OCI-LY7 (cell line): ENCODE measurements around the gene LAPTM5. TPM values are rescaled to one million over a fixed set of nuclear protein-coding genes. Genes with fewer than 3 reads are reported as not detected.

Experiments used
- BruUV-seq: library from RNA; stranded (reverse); fragments of 400-500 nt; replicated peaks from 2 replicates; lab custom pipeline; 2021; lab: Mats Ljungman, UMichigan
- CTCF ChIA-PET: fragments of 300-600 bp; sonication (Branson Sonifier 250); formaldehyde crosslinking; loops from one replicate; lab custom pipeline; 2022; ENCODE audit warnings: antibody characterized with exemption; ENCODE audit not compliant: unreplicated experiment; lab: Charles Lee
- POLR2A ChIA-PET: fragments of 300-600 bp; sonication (Branson Sonifier 250); formaldehyde crosslinking; loops from one replicate; lab custom pipeline; 2022; ENCODE audit warnings: antibody characterized with exemption; lab: Charles Lee
- DNase-seq: peaks from one replicate; pipeline ENCODE4 v3.0.0-alpha.2; 2015; ENCODE audit warnings: low spot score
- H2AFZ ChIP-seq: fragments of 200-600 bp; sonication (generic), shearing (Covaris generic); 2 replicates; pipeline ENCODE4 v1.6.1; 2014; ENCODE audit warnings: mild to moderate bottlenecking, antibody characterized with exemption, low read length, moderate library complexity
- H3K27ac ChIP-seq: fragments of 200-600 bp; sonication (generic); 2 replicates; pipeline ENCODE4 v1.5.1; 2014; ENCODE audit warnings: mixed run types, low read depth, mild to moderate bottlenecking, moderate library complexity, low read length, inconsistent platforms; ENCODE audit not compliant: poor library complexity, severe bottlenecking
- H3K36me3 ChIP-seq: fragments of 200-600 bp; sonication (generic); 2 replicates; pipeline ENCODE4 v1.6.1; 2014; ENCODE audit warnings: mild to moderate bottlenecking, antibody characterized with exemption, low read length, moderate library complexity, mixed read lengths; ENCODE audit not compliant: insufficient read depth
- H3K4me1 ChIP-seq: fragments of 200-600 bp; sonication (generic); 2 replicates; pipeline ENCODE4 v1.5.1; 2014; ENCODE audit warnings: mild to moderate bottlenecking, low read length; ENCODE audit not compliant: insufficient read depth, poor library complexity, severe bottlenecking
- H3K4me2 ChIP-seq: fragments of 200-600 bp; sonication (generic); 2 replicates; pipeline ENCODE4 v1.6.1; 2014; ENCODE audit warnings: mild to moderate bottlenecking, low read length
- H3K4me3 ChIP-seq: fragments of 200-600 bp; sonication (generic); 2 replicates; pipeline ENCODE4 v1.5.1; 2014; ENCODE audit warnings: mild to moderate bottlenecking, low read depth, low read length; ENCODE audit not compliant: poor library complexity, severe bottlenecking
- H3K79me2 ChIP-seq: fragments of 200-600 bp; sonication (generic); 2 replicates; pipeline ENCODE4 v1.6.1; 2016; ENCODE audit warnings: low read depth, mild to moderate bottlenecking, low read length, moderate library complexity, mixed read lengths; ENCODE audit not compliant: insufficient read depth
- H3K9me2 ChIP-seq: fragments of 200-600 bp; sonication (generic); 2 replicates; pipeline ENCODE4 v1.6.1; 2016; ENCODE audit warnings: mild to moderate bottlenecking, low read length, mixed read lengths; ENCODE audit not compliant: insufficient read depth
- H3K9me3 ChIP-seq: fragments of 200-600 bp; sonication (generic); 2 replicates; pipeline ENCODE4 v1.6.1; 2014; ENCODE audit warnings: mild to moderate bottlenecking, mixed run types, low read length, mixed read lengths
- H4K20me1 ChIP-seq: fragments of 200-600 bp; sonication (generic); 2 replicates; pipeline ENCODE4 v1.6.1; 2014; ENCODE audit warnings: mild to moderate bottlenecking, antibody characterized with exemption, low read length, moderate library complexity, mixed read lengths; ENCODE audit not compliant: insufficient read depth
- EZH2phosphoT487 ChIP-seq: fragments of 200-600 bp; sonication (generic); IDR thresholded peaks from 2 replicates; pipeline ENCODE4 v1.6.1; 2018; ENCODE audit warnings: low read depth, borderline replicate concordance, mild to moderate bottlenecking, mixed run types, antibody characterized with exemption, low read length, moderate library complexity, mixed read lengths
- intact Hi-C: fragments of 100-400 bp; cut with micrococcal nuclease; formaldehyde crosslinking; loops from one replicate; pipeline ENCODE4 v1.10.0; 2022; ENCODE audit not compliant: unreplicated experiment
- total RNA-seq, 2 experiments: library from RNA; depleted of rRNA in 1 of 2; stranded (reverse); fragments of >200 nt in 1 of 2; shearing (Covaris generic) in 1 of 2; gene quantifications; 2 replicates each; pipeline ENCODE4 v1.2.3, GENCODE V29; 2014 to 2022
- TF ChIP-seq, protein P1 (sequence below): fragments of 200-600 bp; sonication (generic); conservative IDR thresholded peaks from 2 replicates; pipeline ENCODE4 v1.5.1; 2014; ENCODE audit warnings: mild to moderate bottlenecking, antibody characterized with exemption, low read length, moderate library complexity, mixed read lengths

The LAPTM5 gene
- total RNA-seq, 2 experiments from 2014 or later = 113 to 137 TPM

DNA sequence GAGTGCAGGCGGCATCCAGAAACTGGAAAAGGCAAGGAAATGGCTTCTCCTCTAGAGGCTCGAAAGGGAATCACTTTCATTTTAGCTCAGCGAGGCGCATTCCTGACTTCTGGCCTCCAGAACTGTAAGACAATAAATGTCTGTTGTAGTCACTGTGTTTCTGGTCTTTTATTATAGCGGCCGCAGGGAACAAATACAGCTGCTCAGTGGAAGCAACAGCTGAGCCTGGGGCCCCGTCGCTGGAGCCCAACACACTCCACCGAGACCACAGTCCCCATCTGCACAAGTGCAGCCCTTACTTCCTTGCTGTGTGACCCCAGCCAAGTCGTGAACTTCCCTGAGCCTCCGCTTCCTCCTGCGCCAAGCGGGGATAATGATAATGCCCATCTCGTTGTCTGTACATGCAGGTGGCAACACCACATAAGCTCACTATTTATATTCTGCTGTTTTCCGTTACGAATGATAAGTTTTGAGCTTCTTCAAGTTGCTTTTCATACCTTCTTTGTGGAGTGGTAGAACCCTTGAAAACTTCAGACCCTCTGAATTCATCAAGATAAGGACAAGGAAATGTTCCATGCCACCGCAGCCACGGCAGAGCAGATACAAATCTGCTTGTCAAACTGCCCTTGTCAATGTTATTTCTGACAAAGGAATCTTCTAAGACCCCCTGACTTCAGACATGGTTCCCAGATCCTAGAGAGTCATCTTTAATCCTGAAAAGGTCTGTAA is 3.2 kb upstream of the LAPTM5 start:
- peak; percentile 74 for DNase-seq
- peaks cover 83% of the 10 kb centered on the region for H3K4me1 ChIP-seq
- H3K27ac ChIP-seq = peak overlapping the region; percentile 52
- ChIA-PET CTCF (interaction anchor here (0.6 to 2.9 kb wide), 5 partner anchors 16 to 72 kb away, joined by 3 to 17 read pairs (median 7); no protein-coding TSS in a partner anchor), POLR2A (interaction anchor here (0.5 to 2.8 kb wide), 13 partner anchors 10 to 1257 kb away, joined by 3 to 15 read pairs (median 4); no protein-coding TSS in a partner anchor)
- no peak for TF ChIP-seq EZH2phosphoT487
- no peaks in the 10 kb centered on the region for H3K9me3 ChIP-seq
- H3K4me3 ChIP-seq = peak overlapping the region; percentile 34
- no peaks in the 10 kb centered on the region for H3K9me2 ChIP-seq
- BruUV-seq = no TSS peak
- intact Hi-C loops = loop anchor here (1.0 kb wide), 1 partner anchor 30 kb away; no protein-coding TSS in a partner anchor
- H3K4me2 ChIP-seq = peak overlapping the region; percentile 91
- no peaks in the 10 kb centered on the region; the same call in 1 of the 2 replicates for H4K20me1 ChIP-seq
- H2AFZ ChIP-seq = peak overlapping the region; percentile 1; the same call in 1 of the 2 replicates
- no peaks in the 10 kb centered on the region for H3K36me3 ChIP-seq
- H3K79me2 ChIP-seq = no peaks in the 10 kb centered on the region

DNA sequence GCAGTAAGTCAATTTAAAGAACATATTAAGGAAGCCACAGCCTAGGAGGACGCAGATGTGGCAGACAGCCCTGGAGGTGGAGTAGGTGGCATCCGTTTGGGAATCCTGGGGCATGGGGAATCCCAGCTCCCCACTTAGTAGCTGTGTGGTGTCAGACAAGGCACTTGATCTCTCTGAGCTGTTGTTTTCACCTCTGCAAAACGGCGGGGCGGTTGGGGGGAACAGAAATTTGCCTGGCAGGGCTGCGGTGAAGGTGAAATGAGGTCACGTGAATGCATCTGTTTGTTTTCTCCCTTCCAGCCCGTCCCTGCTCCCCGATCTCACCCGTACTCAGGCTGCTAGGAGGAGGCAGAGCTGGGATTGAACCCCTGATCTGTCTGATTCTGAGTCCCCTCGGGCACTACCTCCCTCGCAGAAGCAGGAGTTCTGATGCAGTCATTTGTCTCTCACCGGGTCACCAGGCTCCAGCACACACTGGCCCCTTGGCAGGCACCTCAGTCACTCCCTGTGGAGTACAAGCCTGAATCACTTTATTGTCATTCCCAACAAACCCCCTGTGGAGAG is 2.2 kb upstream of the LAPTM5 start:
- H3K4me3 ChIP-seq = peak overlapping the region; percentile 34
- no peak for DNase-seq
- ChIA-PET CTCF (interaction anchor here (2.9 kb wide), 1 partner anchor 41 kb away, joined by 17 read pairs; no protein-coding TSS in a partner anchor), POLR2A (interaction anchor here (0.6 to 2.8 kb wide), 4 partner anchors 9 to 1258 kb away, joined by 4 to 15 read pairs (median 8); no protein-coding TSS in a partner anchor)
- no peaks in the 10 kb centered on the region for H3K9me3 ChIP-seq
- H3K79me2 ChIP-seq = no peaks in the 10 kb centered on the region
- TF ChIP-seq, protein P1, sequence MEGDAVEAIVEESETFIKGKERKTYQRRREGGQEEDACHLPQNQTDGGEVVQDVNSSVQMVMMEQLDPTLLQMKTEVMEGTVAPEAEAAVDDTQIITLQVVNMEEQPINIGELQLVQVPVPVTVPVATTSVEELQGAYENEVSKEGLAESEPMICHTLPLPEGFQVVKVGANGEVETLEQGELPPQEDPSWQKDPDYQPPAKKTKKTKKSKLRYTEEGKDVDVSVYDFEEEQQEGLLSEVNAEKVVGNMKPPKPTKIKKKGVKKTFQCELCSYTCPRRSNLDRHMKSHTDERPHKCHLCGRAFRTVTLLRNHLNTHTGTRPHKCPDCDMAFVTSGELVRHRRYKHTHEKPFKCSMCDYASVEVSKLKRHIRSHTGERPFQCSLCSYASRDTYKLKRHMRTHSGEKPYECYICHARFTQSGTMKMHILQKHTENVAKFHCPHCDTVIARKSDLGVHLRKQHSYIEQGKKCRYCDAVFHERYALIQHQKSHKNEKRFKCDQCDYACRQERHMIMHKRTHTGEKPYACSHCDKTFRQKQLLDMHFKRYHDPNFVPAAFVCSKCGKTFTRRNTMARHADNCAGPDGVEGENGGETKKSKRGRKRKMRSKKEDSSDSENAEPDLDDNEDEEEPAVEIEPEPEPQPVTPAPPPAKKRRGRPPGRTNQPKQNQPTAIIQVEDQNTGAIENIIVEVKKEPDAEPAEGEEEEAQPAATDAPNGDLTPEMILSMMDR = no peak
- TF ChIP-seq EZH2phosphoT487 = no peak
- intact Hi-C loops = loop anchor here (1.0 kb wide), 1 partner anchor 29 kb away; no protein-coding TSS in a partner anchor
- peak overlapping the region; percentile 91 for H3K4me2 ChIP-seq
- no peaks in the 10 kb centered on the region for H3K36me3 ChIP-seq
- peak overlapping the region; percentile 1; the same call in 1 of the 2 replicates for H2AFZ ChIP-seq
- H3K9me2 ChIP-seq = no peaks in the 10 kb centered on the region
- H4K20me1 ChIP-seq = peaks cover 9% of the 10 kb centered on the region
- H3K4me1 ChIP-seq = peaks cover 87% of the 10 kb centered on the region
- BruUV-seq = no TSS peak
- peak overlapping the region; percentile 52 for H3K27ac ChIP-seq

DNA sequence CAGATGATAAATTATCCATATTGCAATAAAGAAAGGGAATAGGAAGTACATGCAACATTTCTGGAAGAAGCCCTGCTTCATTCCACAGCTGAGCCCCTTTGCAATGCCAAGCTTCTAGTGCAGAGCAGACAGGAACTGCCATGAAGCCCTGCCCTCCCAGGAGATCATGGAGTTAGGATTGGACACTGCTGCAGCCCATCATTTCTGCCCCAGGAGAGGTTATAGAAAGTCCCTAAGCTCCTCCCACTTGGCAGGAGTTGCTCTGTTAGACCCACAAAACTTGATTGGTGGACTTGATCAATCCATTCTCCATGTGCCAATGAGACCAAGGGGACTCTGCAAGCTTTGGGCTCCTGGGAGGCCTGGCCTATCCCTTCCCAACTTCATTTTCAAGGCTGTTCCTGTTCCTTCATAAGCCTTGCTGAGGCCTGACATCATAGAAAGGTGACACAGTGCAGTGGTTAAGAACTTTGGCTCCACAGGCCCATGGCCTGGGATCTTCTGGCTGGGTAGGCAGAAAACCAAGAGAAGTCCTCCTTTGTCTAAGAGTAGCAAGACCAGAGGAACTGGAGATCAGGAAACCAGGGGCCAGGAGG is 1.3 kb upstream of the LAPTM5 start:
- no peak overlapping the region for H3K4me3 ChIP-seq
- POLR2A ChIA-PET = interaction anchor here (1.1 to 2.2 kb wide), 3 partner anchors 10 to 21 kb away, joined by 9 to 15 read pairs (median 12); no protein-coding TSS in a partner anchor
- peaks cover 9% of the 10 kb centered on the region for H4K20me1 ChIP-seq
- peak; percentile 63 for DNase-seq
- H3K27ac ChIP-seq = peak overlapping the region; percentile 35
- CTCF ChIA-PET = interaction anchor here (1.8 kb wide), 1 partner anchor 21 kb away, joined by 4 read pairs; no protein-coding TSS in a partner anchor
- intact Hi-C loops = no loop called here
- no peaks in the 10 kb centered on the region for H3K9me2 ChIP-seq
- TF ChIP-seq, protein P1 = no peak
- no peak for TF ChIP-seq EZH2phosphoT487
- H3K36me3 ChIP-seq = no peaks in the 10 kb centered on the region
- no peak overlapping the region for H2AFZ ChIP-seq
- peaks cover 96% of the 10 kb centered on the region for H3K4me1 ChIP-seq
- no peaks in the 10 kb centered on the region for H3K9me3 ChIP-seq
- H3K79me2 ChIP-seq = no peaks in the 10 kb centered on the region
- peak overlapping the region; percentile 91 for H3K4me2 ChIP-seq
- BruUV-seq = no TSS peak
